RWPE1 (cell line): ENCODE results near the gene PCDHGB3.
"Not testable (repeated sequence)": the region's sequence is repeated elsewhere in the genome, so short reads cannot be mapped to it uniquely, and the experiment has no call there.

Experiments used
- CTCF ChIA-PET: fragments of 350-600 bp; sonication (Branson Sonifier 250); formaldehyde crosslinking; extraction: SDS; loops from one replicate; lab custom pipeline; 2021; lab: Yijun Ruan, JAX
- POLR2A ChIA-PET: fragments of 400-600 bp; formaldehyde crosslinking; extraction: SDS; loops from one replicate; lab custom pipeline; 2020; ENCODE audit warnings: antibody characterized with exemption; ENCODE audit not compliant: low non-redundant PET; lab: Yijun Ruan, JAX
- DNase-seq: peaks from one replicate; pipeline ENCODE4 v3.0.0; 2012; ENCODE audit warnings: low spot score
- H3K27ac ChIP-seq: fragments of 450-650 bp; 2 replicates; pipeline ENCODE4 v1.5.1; 2017
- TF ChIP-seq, protein P1 (sequence below): fragments of 450-650 bp; conservative IDR thresholded peaks from 2 replicates; pipeline ENCODE4 v1.5.1; 2017; ENCODE audit warnings: low read depth, mild to moderate bottlenecking

Gene PCDHGB3

DNA sequence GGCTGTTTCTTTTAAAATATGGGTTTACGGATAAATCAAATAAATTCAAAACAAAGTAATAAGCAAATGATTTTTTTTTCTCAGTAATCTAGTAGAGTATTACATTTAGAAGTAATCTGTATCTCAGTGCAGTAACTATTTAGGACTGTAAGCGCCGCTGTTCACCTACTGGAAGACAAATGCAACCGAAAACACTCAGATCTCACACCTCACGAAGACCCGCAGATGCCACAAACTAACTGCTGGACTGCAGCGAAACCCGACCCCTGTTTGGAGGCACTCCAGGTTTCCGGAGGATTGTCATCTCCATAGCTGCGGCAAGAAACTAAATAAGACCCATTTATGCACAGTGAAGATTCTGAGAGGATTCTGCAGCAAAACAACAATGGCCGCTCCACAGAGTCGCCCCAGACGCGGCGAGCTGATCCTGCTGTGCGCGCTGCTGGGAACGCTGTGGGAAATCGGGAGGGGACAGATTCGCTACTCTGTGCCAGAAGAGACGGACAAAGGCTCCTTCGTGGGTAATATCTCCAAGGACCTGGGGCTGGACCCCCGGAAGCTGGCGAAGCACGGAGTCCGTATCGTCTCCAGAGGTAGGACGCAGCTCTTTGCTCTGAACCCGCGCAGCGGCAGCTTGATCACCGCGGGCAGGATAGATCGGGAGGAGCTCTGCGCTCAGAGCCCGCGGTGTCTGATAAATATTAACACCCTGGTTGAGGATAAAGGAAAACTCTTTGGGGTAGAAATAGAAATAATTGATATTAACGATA lies 22.6 kb downstream of the PCDHGB3 start, which contains the start of gene PCDHGA8:
Gene PCDHGA8 (plus strand): TSS at position 205 of the 770 bp plus-strand sequence. CDS start 181 bp downstream, at position 386.
- DNase-seq = no peak
- H3K27ac ChIP-seq = no peak within 1 kb of the TSS
- ChIA-PET CTCF (interaction anchor here (0.6 to 1.2 kb wide), 2 partner anchors 15 to 1947 kb away, joined by 3 read pairs; partner anchors contain the start of gene PCDHGB6), POLR2A (no interaction called here)
- TF ChIP-seq, protein P1, sequence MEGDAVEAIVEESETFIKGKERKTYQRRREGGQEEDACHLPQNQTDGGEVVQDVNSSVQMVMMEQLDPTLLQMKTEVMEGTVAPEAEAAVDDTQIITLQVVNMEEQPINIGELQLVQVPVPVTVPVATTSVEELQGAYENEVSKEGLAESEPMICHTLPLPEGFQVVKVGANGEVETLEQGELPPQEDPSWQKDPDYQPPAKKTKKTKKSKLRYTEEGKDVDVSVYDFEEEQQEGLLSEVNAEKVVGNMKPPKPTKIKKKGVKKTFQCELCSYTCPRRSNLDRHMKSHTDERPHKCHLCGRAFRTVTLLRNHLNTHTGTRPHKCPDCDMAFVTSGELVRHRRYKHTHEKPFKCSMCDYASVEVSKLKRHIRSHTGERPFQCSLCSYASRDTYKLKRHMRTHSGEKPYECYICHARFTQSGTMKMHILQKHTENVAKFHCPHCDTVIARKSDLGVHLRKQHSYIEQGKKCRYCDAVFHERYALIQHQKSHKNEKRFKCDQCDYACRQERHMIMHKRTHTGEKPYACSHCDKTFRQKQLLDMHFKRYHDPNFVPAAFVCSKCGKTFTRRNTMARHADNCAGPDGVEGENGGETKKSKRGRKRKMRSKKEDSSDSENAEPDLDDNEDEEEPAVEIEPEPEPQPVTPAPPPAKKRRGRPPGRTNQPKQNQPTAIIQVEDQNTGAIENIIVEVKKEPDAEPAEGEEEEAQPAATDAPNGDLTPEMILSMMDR = 0 out of 2 replicates have a peak, but pooled peaks have one; percentile 1

DNA sequence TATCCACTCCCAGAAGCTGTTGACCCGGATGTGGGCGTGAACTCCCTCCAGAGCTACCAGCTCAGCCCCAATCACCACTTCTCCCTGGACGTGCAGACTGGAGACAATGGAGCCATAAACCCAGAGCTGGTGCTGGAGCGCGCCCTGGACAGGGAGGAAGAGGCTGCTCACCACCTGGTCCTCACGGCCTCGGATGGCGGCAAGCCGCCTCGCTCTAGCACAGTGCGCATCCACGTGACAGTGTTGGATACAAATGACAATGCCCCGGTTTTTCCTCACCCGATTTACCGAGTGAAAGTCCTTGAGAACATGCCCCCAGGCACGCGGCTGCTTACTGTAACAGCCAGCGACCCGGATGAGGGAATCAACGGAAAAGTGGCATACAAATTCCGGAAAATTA lies 23.2 kb downstream of the PCDHGB3 start:
- TF ChIP-seq, protein P1 = no peak
- POLR2A ChIA-PET = no interaction called here
- no peak for DNase-seq
- CTCF ChIA-PET = interaction anchor here (0.6 to 1.2 kb wide), 2 partner anchors 15 to 1946 kb away, joined by 3 read pairs; partner anchors contain the start of gene PCDHGB6
- no peak overlapping the region for H3K27ac ChIP-seq

DNA sequence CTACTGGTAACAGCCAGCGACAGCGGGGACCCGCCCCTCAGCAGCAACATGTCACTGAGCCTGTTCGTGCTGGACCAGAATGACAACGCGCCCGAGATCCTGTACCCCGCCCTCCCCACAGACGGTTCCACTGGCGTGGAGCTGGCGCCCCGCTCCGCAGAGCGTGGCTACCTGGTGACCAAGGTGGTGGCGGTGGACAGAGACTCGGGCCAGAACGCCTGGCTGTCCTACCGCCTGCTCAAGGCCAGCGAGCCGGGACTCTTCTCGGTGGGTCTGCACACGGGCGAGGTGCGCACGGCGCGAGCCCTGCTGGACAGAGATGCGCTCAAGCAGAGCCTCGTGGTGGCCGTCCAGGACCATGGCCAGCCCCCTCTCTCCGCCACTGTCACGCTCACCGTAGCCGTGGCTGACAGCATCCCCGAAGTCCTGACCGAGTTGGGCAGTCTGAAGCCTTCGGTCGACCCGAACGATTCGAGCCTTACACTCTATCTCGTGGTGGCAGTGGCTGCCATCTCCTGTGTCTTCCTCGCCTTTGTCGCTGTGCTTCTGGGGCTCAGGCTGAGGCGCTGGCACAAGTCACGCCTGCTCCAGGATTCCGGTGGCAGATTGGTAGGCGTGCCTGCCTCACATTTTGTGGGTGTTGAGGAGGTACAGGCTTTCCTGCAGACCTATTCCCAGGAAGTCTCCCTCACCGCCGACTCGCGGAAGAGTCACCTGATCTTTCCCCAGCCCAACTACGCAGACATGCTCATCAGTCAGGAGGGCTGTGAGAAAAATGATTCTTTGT lies 24.6 kb downstream of the PCDHGB3 start:
- CTCF ChIA-PET = interaction anchor here (0.8 to 1.7 kb wide), 3 partner anchors 21 to 82 kb away, joined by 3 to 8 read pairs (median 4); partner anchors contain the start of genes PCDHGA1 and PCDHGA6
- H3K27ac ChIP-seq, POLR2A ChIA-PET, DNase-seq: not testable (repeated sequence)

DNA sequence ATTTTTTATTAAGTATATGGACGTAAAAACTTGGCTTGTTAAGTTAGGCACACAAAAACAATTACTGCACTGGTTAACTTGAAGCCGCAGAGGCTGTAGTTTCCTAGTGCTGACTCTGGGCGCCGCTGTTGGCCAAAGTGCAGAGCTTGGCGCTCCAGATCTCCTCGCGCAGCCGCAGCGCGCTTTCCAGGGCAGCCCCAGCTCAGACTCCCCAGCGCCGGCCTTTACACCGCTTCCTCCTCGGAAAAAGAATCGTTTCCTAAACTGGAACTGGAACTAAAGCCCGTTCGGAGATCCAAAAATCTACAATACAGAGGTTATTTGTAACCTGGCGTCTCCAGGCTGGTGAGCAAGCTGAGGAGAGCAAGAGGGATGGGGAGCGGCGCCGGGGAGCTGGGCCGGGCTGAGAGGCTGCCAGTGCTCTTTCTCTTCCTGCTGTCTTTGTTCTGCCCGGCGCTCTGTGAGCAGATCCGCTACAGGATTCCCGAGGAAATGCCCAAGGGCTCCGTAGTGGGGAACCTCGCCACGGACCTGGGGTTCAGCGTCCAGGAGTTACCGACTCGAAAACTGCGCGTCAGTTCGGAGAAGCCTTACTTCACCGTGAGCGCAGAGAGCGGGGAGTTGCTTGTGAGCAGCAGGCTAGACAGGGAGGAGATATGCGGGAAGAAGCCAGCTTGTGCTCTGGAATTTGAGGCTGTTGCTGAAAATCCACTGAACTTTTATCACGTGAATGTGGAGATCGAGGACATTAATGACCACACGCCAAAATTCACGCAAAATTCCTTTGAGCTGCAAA lies 27.9 kb downstream of the PCDHGB3 start, which contains the start of gene PCDHGB5:
Gene PCDHGB5 (plus strand): TSS at position 192 of the 796 bp plus-strand sequence. CDS start 181 bp downstream, at position 373.
- peak; percentile 48 for DNase-seq
- POLR2A ChIA-PET = not testable (repeated sequence)
- CTCF ChIA-PET = interaction anchor here (0.6 to 2.2 kb wide), 10 partner anchors 11 to 166 kb away, joined by 3 to 13 read pairs (median 4); partner anchors contain the start of genes PCDHGA1, PCDHGB4 and PCDHGC3
- H3K27ac ChIP-seq = 0 out of 2 replicates have a peak within 1 kb of the TSS, but pooled peaks have one; percentile 20
- TF ChIP-seq, protein P1 = peak; percentile 77

DNA sequence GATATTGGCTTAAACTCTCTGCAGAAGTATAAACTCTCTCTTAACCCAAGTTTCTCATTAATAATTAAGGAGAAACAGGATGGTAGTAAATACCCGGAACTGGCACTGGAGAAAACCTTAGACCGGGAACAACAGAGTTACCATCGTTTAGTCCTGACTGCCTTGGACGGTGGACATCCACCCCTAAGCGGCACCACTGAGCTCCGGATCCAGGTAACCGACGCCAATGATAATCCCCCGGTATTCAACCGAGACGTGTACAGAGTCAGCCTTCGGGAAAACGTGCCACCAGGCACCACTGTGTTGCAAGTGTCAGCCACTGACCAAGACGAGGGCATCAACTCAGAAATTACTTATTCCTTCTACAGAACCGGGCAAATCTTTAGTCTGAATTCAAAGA lies 28.6 kb downstream of the PCDHGB3 start:
- H3K27ac ChIP-seq = no peak overlapping the region
- TF ChIP-seq, protein P1 = no peak
- ChIA-PET CTCF (interaction anchor here (1.7 kb wide), 1 partner anchor 68 kb away, joined by 4 read pairs; the partner anchor contains the start of gene PCDHGA1), POLR2A (no interaction called here)
- no peak for DNase-seq

DNA sequence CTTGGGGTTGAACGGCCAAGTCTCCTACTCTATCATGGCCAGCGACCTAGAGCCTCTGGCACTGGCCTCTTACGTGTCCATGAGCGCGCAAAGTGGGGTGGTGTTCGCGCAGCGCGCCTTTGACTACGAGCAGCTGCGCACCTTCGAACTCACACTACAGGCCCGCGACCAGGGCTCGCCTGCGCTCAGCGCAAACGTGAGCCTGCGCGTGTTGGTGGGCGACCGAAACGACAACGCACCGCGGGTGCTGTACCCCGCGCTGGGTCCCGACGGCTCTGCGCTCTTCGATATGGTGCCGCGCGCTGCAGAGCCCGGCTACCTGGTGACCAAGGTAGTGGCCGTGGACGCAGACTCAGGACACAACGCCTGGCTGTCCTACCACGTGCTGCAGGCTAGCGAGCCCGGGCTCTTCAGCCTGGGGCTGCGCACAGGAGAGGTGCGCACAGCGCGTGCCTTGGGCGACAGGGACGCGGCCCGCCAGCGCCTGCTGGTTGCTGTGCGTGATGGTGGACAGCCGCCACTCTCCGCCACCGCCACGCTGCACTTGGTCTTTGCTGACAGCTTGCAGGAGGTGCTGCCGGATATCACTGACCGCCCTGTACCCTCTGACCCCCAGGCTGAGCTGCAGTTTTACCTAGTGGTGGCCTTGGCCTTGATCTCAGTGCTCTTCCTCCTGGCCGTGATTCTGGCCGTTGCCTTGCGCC lies 29.7 kb downstream of the PCDHGB3 start:
- POLR2A ChIA-PET = no interaction called here
- no peak overlapping the region for H3K27ac ChIP-seq
- TF ChIP-seq, protein P1 = no peak
- no peak for DNase-seq
- CTCF ChIA-PET = interaction anchor here (0.5 kb wide), 1 partner anchor 9 kb away, joined by 3 read pairs; no protein-coding TSS in a partner anchor
